Skeletal muscle cell (primary cell): ENCODE data around the gene GREM1.

ENCODE experiments used
- DNase-seq: peaks from one replicate; pipeline ENCODE4 v3.0.0-alpha.2; 2010; ENCODE audit warnings: low read depth
- H3K4me3 ChIP-seq: 2 replicates; pipeline ENCODE4 v1.5.1; 2011; ENCODE audit warnings: low read depth, mild to moderate bottlenecking, control low read depth, low read length, moderate library complexity

Gene GREM1

DNA sequence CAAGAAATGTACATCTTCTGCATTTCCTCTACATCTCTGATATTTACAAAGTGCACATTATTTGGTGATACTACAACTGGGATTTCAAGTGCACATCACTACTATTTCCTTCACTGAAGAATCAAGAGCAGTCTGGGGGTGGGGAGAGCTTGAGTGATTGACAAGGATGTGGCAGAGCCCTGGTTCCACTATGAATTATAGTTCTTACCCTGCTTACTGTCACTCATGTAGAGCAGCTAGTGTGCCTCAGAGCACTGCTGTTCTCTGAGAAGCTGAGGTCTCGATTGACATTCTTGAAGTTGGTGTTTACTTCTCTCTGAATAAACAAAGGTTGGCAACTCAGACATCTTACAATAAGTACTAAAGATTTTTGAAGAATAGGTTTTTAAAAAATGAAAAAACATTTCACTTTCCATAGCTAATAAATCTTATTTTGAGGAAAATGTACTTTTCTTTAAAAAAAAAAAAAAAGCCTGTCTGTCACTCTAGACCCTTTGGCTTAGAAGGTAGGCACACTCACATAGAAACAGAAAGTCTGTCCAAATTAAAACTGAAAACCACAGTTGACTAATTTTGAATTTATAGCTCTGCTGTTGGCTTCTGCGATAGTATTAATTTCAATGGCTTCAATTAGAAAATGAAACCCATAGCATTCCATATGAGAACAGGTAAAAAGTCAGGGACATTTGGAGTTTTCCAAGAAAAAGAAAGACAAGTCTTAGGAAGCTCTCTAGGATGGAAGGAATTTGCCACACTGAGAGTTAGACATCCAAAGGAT is 5.6 kb downstream of the GREM1 start:
- H3K4me3 ChIP-seq, result no peak overlapping the region
- no peak for DNase-seq

DNA sequence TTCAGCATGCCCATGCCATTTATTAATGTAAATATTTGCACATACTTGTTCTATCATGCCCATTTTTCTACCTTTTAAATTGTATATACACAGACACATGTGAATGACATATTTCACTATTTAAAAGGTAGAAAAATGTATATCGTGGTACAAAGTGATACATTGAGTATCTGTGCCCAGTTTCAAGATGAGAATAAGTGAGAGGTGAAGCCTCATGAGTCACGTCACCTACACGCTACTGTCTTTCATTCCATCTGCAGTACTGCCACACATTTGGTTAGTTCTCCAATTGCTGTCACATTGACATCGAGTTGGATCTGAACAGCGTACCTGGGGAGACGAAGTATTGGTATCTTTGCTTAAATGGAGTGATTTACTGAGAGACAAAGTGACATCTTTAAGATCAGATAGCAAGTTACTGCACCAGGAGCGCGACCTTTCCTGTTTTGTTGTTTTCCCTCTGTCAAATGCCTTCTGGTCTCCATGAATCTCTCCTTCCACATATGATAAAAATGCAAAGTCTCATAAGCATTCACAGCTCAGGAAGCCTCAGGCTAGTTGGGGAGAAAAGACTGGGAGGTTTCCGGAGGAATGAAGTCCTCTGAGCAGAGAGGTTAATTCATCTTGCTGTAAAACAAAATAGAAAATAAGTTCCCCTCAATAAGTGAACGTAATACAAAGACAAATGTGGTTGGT is 12.0 kb downstream of the GREM1 start:
- DNase-seq, result no peak
- H3K4me3 ChIP-seq, result no peak overlapping the region

DNA sequence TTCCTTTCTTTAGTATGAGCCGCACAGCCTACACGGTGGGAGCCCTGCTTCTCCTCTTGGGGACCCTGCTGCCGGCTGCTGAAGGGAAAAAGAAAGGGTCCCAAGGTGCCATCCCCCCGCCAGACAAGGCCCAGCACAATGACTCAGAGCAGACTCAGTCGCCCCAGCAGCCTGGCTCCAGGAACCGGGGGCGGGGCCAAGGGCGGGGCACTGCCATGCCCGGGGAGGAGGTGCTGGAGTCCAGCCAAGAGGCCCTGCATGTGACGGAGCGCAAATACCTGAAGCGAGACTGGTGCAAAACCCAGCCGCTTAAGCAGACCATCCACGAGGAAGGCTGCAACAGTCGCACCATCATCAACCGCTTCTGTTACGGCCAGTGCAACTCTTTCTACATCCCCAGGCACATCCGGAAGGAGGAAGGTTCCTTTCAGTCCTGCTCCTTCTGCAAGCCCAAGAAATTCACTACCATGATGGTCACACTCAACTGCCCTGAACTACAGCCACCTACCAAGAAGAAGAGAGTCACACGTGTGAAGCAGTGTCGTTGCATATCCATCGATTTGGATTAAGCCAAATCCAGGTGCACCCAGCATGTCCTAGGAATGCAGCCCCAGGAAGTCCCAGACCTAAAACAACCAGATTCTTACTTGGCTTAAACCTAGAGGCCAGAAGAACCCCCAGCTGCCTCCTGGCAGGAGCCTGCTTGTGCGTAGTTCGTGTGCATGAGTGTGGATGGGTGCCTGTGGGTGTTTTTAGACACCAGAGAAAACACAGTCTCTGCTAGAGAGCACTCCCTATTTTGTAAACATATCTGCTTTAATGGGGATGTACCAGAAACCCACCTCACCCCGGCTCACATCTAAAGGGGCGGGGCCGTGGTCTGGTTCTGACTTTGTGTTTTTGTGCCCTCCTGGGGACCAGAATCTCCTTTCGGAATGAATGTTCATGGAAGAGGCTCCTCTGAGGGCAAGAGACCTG is 13.2 kb downstream of the GREM1 start:
- no peak for DNase-seq
- H3K4me3 ChIP-seq, result no peak overlapping the region

DNA sequence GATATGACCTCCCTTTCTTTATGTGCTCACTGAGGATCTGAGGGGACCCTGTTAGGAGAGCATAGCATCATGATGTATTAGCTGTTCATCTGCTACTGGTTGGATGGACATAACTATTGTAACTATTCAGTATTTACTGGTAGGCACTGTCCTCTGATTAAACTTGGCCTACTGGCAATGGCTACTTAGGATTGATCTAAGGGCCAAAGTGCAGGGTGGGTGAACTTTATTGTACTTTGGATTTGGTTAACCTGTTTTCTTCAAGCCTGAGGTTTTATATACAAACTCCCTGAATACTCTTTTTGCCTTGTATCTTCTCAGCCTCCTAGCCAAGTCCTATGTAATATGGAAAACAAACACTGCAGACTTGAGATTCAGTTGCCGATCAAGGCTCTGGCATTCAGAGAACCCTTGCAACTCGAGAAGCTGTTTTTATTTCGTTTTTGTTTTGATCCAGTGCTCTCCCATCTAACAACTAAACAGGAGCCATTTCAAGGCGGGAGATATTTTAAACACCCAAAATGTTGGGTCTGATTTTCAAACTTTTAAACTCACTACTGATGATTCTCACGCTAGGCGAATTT is 14.9 kb downstream of the GREM1 start:
- no peak for DNase-seq
- H3K4me3 ChIP-seq, result no peak overlapping the region

DNA sequence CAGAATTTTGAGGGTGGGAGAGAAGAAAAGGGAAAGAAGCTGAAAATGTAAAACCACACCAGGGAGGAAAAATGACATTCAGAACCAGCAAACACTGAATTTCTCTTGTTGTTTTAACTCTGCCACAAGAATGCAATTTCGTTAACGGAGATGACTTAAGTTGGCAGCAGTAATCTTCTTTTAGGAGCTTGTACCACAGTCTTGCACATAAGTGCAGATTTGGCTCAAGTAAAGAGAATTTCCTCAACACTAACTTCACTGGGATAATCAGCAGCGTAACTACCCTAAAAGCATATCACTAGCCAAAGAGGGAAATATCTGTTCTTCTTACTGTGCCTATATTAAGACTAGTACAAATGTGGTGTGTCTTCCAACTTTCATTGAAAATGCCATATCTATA is 15.5 kb downstream of the GREM1 start:
- no peak for DNase-seq
- H3K4me3 ChIP-seq, result no peak overlapping the region

DNA sequence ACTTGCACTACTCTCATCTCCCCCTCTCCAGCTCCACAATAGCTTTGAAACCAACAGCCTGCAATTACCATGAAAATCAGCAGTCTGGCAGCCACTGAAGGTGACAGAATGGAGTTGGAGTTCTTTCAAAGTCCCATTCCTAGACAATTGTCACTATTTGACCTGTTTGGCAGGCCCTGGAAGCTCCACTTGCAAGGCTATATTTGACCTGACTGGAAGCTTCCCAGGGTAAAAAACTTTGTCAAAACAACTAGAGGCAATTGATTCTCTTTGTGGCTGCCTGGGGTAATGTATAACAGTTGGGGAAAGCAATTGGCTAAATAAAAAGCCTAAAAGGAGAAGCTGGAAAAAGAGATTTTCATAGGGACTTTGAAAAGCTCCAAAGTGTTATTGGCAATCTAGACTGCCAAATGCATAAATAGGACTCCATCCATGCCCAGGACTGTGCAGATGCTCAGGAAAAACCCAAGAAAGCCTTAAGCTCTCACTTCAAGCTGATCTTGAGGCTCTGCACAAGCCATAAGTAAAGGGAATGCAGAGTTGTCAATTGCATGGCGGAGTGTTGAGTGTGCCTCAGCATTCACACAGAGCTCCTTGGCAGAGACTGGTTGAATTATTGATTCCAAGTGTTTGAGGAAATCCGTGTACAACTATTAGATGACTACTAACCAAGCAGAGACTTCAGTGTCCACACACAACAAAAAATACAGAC is 18.3 kb downstream of the GREM1 start:
- DNase-seq, result no peak
- no peak overlapping the region for H3K4me3 ChIP-seq

DNA sequence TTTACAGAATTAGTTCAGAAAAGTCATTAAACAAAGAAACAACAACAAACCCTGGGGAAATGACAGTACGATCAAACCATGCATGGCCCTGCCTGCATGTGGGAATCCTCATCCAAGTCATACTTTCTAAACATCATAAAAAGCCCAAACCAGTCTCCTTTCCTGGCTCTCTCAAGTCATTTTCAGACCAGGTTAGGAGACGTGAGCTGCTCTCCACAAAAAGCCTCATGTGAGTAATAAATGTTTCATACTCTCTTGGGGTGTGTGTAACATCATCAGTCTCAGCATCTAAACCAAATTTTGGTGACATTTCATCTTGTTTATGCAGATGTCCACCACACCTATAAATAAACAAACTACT is 18.9 kb downstream of the GREM1 start:
- no peak for DNase-seq
- H3K4me3 ChIP-seq, result no peak overlapping the region

DNA sequence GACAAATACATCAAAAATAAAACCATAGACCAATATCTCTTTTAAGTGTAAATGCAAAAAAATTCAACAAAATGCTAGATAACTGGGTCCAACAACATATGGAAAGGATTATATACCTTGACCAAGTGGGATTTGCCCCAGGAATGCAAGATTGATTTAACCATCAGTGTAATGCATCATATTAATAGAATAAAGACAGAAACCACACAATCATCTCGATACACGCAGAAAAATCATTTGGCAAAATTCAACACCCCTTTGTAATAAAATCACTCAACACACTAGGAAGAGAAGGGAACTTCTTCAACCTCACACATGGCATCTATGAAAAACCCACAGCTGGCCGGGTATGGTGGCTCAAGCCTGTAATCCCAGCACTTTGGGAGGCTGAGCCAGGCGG is 19.5 kb downstream of the GREM1 start:
- DNase-seq, result no peak
- H3K4me3 ChIP-seq, result no peak overlapping the region

DNA sequence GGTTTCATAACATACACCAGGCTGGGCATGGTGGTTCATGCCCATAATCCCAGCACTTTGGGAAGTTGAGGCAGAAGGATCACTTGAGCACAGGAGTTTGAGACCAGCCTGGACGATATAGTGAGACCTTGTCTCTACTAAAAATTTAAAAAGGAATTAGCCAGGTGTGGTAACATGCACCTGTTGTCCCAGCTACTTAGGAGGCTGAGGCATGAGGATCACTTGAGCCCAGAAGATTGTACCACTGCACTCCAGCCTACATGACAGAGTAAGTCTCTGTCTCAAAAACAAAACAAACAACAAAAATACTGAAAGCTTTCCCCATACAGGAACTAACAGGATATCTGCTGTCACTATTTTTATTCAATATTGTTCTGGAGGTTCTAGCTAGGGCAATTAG is 20.9 kb downstream of the GREM1 start:
- no peak for DNase-seq
- no peak overlapping the region for H3K4me3 ChIP-seq

DNA sequence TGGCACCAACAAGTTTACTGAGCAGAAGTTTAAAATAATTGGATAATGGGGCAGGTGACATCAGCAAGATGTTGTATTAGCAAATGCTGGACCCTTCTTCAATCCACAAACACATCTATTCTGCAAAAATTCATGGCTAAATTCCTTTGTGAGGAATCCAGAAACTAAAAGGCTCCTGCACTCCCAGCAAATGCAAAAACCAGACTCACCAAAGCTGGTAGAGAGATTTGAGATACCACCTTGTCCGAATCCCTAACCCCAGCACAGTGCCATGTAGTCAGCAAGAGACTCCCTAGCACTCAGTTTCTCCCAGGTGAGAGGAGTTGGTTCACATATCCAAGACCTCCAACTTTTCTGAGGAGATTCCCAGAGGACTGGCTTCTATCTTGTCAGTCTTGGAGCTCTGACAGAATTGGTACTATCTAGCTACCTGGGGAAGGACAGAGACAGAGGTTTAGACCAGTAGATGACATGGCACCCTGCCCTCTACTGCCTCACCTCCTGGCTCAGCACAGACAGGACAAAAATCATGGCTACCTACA is 21.8 kb downstream of the GREM1 start:
- DNase-seq, result no peak
- no peak overlapping the region for H3K4me3 ChIP-seq

DNA sequence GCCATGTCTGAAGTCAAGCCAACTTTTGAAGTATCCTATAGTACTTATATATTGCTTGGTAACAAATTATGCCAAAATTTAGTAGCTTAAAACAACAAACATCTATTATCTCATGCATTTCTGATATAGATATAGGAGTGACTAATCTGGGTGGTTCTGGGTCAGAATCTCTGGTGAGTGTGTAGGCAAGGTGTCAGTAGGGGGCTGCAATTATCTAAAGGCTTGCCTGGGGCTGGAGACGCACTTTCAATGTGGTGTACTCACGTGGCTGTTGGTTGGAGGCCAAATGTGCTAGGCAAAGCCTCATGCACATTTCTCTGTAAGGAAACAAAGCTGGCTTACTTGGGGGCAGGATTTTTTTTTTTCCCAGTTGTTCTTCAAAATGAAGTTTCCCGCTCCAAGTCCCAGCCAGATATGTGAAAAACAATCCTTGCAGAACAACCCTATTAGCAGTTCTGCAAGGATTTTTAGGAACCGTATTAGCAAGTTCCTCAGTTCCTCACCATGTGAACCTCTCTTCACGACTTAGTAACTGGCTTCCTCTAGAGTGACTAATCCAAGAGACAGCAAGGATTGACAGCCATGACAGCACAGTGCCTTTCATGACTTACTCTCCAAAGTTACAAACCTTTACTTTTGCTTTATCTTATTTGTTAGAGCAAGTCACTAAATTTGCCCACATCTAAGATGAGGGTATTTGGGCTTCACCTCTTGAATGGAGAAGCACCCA is 25.8 kb downstream of the GREM1 start:
- DNase-seq, result no peak
- no peak overlapping the region for H3K4me3 ChIP-seq

DNA sequence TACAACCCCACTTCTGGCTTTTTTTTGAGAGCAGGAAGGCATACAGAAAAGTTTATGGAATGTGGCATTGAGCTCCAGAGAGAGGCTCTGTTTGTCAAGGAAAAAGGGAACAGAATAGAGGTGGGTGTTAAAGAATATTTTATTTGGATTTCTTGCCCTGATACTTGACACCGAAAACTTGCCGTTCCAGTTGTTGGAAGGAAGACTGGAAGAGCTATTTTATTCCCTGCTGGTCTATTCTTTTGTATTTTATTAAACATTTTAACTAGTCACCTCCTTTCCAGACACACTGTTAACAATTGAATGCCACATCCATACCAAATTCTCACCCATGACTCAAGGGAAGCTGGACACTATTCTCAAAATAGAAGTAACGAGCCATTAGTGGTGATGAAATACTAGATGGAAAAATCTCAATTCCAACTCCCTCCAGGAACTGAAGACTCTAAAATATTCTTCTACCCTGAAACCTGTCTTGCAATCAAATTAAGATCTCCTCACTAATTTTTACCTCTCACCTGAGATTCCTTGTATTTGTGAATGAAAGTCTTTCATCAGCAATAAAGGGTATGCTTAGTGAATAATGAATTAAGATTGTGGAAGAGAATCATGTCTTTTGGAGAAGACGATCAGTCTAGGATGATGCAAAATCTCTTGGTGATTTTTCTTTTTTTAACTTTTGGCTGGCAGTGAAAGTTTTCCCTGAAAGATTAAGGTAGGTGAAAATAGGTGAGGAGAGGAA is 28.5 kb downstream of the GREM1 start:
- H3K4me3 ChIP-seq, result no peak overlapping the region
- no peak for DNase-seq

DNA sequence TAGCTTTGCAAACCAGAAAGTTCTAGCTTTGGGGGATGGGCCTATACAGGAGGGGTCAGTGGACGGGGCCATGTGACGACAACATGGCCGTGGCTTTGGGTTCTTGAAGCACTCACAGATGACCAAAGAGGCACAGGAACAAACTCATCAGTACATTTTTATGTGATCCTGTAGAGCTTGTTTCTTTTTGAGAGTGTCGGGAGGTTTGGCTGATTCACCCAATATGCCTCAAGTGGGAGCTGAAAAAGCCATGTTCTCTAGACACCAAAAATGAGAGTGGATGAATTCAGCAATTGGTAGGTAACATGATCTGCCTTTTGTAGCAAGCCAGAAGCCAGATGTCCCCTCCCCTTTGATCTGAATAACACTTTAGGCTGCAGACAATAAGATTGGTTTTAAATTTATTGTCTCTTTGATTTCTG is 30.1 kb downstream of the GREM1 start:
- DNase-seq, result peak; percentile 51
- H3K4me3 ChIP-seq, result no peak overlapping the region

DNA sequence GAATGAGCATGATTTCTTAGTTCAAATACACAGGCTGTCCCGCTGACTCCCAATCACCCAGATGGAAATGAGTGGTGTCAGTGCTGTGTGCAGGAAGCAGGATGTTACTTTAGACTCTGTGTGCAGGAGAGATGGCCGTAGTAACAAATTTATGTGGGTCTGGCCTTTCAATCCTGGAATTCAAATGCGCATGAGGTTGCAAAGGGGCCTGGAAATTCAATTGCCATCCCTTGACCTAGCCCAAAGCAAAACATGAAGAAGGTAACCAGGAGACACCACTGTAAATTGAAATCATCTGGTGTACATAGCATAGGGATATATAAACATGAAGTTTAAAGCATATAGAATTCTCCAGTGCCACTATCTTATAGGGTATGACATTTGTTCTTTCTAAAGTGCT is 33.2 kb downstream of the GREM1 start:
- DNase-seq, result no peak
- H3K4me3 ChIP-seq, result no peak overlapping the region

DNA sequence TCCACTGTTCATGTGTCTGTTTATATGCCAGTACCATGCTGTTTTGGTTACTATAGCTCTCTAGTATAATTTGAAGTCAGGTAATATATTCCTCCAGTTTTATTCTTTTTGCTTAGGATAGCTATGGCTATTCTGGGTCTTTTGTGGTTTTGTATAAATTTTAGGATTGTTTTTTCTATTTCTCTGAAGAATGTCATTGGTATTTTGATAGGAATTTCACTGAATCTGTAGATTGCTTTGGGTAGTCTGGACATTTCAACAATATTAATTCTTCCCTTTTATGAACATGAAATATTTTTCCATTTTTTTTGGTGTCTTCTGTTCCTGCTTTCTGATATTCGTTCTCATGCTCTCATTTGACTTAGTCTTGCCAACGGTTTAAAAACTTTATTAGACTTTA is 39.6 kb downstream of the GREM1 start:
- no peak overlapping the region for H3K4me3 ChIP-seq
- no peak for DNase-seq

DNA sequence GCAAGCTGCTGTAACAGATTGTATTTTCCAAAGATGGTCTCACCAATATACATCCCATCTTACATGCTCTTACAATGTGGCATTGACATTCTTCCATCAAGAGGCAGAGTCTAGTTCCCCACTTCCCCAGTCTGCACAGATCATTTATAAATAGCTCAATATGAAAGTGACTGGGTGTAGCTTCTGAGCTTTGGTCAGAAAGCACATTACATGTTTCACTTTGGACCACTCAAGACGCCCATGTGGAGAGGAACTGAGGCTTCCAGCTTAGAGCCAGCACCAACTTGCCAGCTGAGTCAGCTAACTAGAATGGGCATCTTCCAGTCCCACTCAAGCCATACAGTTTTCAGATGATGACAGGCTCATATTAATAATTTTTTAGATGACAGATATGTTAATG is 45.5 kb downstream of the GREM1 start:
- no peak overlapping the region for H3K4me3 ChIP-seq
- no peak for DNase-seq

DNA sequence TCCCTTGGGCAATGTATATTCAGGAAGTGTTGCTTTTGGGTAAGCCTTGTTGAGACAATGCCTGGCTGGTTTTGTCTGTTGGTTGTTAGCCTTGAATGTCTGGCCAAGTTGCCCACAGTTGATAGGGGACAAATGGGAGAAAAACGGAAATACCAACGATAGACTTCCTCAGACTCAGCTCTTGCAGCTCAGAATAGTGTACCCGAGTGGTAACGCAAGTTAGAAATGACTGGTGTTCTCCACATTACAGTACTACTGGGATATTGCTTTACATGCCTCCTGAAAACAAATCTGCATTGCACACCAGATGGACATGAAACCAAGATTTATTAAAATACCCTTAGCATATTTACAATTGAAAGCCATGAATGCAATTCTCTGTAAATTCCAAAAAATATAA is 47.4 kb downstream of the GREM1 start:
- DNase-seq, result no peak
- H3K4me3 ChIP-seq, result no peak overlapping the region

DNA sequence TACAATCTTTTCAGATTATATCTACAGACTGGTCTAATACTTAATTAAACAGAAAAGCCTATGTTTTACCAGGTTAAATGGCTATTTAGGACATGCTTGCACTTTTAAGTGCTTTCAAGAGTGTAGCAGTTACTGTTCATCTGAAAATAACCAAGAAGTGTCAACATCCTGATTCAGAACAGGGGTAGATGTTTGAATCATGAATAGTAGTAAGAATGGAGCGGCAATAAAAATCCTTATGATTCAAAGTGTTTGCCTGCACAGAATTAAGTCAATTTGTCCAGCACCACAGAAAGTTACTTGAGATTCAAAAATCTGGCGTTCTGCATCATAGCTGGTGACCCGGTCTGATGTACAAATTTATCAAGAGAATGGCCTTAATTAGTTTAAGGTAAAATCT is 48.3 kb downstream of the GREM1 start:
- DNase-seq, result no peak
- H3K4me3 ChIP-seq, result no peak overlapping the region
